Natural killer cell (primary cell): Measurements from ENCODE around the gene DNAH1. TPM values are rescaled to one million over a fixed set of nuclear protein-coding genes. Genes with fewer than 3 reads are reported as not detected.

Experiments
- ATAC-seq, 3 donors: fragments of 150-1000 bp in 2 of 3; fragments of 200-7000 bp in 1 of 3; cut with Tn5 transposase; 1 replicate in 1 of 3; 2 replicates in 2 of 3; pipeline ENCODE4 v1.10.0; 2021; ENCODE audit warnings: mild to moderate bottlenecking in 2 of 3, moderate library complexity in 2 of 3
- DNase-seq, 2 donors: peaks; one replicate each; pipeline versions ENCODE4 v3.0.0 to v3.0.0-alpha.2; 2013 to 2021; ENCODE audit warnings: mixed read lengths in 1 of 2
- H3K27ac ChIP-seq: one replicate; pipeline ENCODE4 v1.5.1; 2013; ENCODE audit warnings: mild to moderate bottlenecking, low read length
- H3K27me3 ChIP-seq: one replicate; pipeline ENCODE4 v1.6.1; 2013; ENCODE audit warnings: low read length; ENCODE audit not compliant: control insufficient read depth, insufficient read depth
- H3K36me3 ChIP-seq: one replicate; pipeline ENCODE4 v1.6.1; 2013; ENCODE audit warnings: low read length; ENCODE audit not compliant: control insufficient read depth, insufficient read depth
- H3K4me1 ChIP-seq: one replicate; pipeline ENCODE4 v1.6.1; 2013; ENCODE audit warnings: low read length; ENCODE audit not compliant: control insufficient read depth, insufficient read depth
- H3K4me3 ChIP-seq: one replicate; pipeline ENCODE4 v1.5.1; 2013; ENCODE audit warnings: low read length
- H3K9me3 ChIP-seq: one replicate; pipeline ENCODE4 v1.6.1; 2013; ENCODE audit warnings: low read length; ENCODE audit not compliant: control insufficient read depth, insufficient read depth
- H3K27ac Mint-ChIP-seq, 2 donors: one replicate each; pipeline ENCODE4 v1.8.0; 2022; ENCODE audit warnings: mild to moderate bottlenecking in 2 of 2, mixed read lengths in 2 of 2, moderate library complexity in 1 of 2
- H3K27me3 Mint-ChIP-seq, 2 donors: one replicate each; pipeline ENCODE4 v1.8.0; 2022; ENCODE audit warnings: low read depth in 2 of 2, mixed read lengths in 2 of 2
- H3K36me3 Mint-ChIP-seq: one replicate; pipeline ENCODE4 v1.8.0; 2022; ENCODE audit warnings: mixed read lengths
- H3K4me1 Mint-ChIP-seq, 2 donors: one replicate each; pipeline ENCODE4 v1.8.0; 2022; ENCODE audit warnings: mixed read lengths in 2 of 2
- H3K4me3 Mint-ChIP-seq: one replicate; pipeline ENCODE4 v1.8.0; 2022; ENCODE audit warnings: mild to moderate bottlenecking, moderate library complexity, mixed read lengths
- H3K9me3 Mint-ChIP-seq, 2 donors: one replicate each; pipeline ENCODE4 v1.8.0; 2022; ENCODE audit warnings: mixed read lengths in 2 of 2
- CTCF ChIP-seq: fragments of 200-600 bp; IDR thresholded peaks from one replicate; pipeline ENCODE4 v1.8.0; 2022; ENCODE audit warnings: antibody characterized with exemption
- WGBS: methylation state at CpG from one replicate; pipeline ENCODE4 v1.1.7; 2013; ENCODE audit warnings: missing lambda C conversion rate; ENCODE audit not compliant: insufficient coverage; 5-methylcytosine and 5-hydroxymethylcytosine counted together
- intact Hi-C: fragments of 100-400 bp; cut with micrococcal nuclease; formaldehyde crosslinking; loops from one replicate; pipeline ENCODE4 v1.14.2; 2022
- total RNA-seq, 4 donors: library from RNA; stranded (reverse); fragments of 120-200 nt in 1 of 4; gene quantifications; one replicate each; pipeline versions ENCODE4 v1.2.3 to v1.2.4, GENCODE V29; 2013 to 2022

DNAH1 gene
- 10 to 100 TPM; 72.3 to 81.7 (median 74.2) TPM for total RNA-seq
- 27.1 TPM for total RNA-seq (2013)

GRCh38 chr3:52315977-52316764 lies at the start of gene DNAH1:
Gene DNAH1, plus strand, starts transcription at chr3:52316319. Its CDS starts 6,124 bp downstream, at chr3:52322443.
- Mint-ChIP-seq H3K4me1 (peaks cover 13 to 38% of the 10 kb centered on the region in 2 donors), H3K27ac (peak within 1 kb of the TSS; percentile 88 to 92), H3K9me3 (no peaks in the 10 kb centered on the region), H3K36me3 (no peaks in the 10 kb centered on the region), H3K27me3 (no peaks in the 10 kb centered on the region), H3K4me3 (peak within 1 kb of the TSS; percentile 81)
- intact Hi-C loops = no loop called here
- ATAC-seq (no peak), DNase-seq (no peak)
- Histone ChIP-seq H3K36me3 (peaks cover 3% of the 10 kb centered on the region), H3K4me1 (peaks cover 45% of the 10 kb centered on the region), H3K27me3 (no peaks in the 10 kb centered on the region), H3K9me3 (no peaks in the 10 kb centered on the region), H3K4me3 (no peak within 1 kb of the TSS), H3K27ac (peak within 1 kb of the TSS; percentile 22)
- WGBS = 94% methylated on average over 3 of the region's 3 CpGs
- TF ChIP-seq CTCF = no peak

- Histone ChIP-seq H3K27me3 (no peaks in the 10 kb centered on the region), H3K4me3 (no peak overlapping the region), H3K36me3 (peaks cover 77% of the 10 kb centered on the region), H3K27ac (no peak overlapping the region), H3K9me3 (no peaks in the 10 kb centered on the region), H3K4me1 (peaks cover 30% of the 10 kb centered on the region)
- no peaks in the 10 kb centered on the region for H3K9me3 Mint-ChIP-seq
- H3K36me3 Mint-ChIP-seq = peaks cover 32% of the 10 kb centered on the region
- intact Hi-C loops = no loop called here
- peak in 1 of 2 donors; percentile 56 for DNase-seq
- no peak for TF ChIP-seq CTCF
- H3K4me1 Mint-ChIP-seq = peaks cover 58 to 59% of the 10 kb centered on the region in 2 donors
- no peak overlapping the region for H3K4me3 Mint-ChIP-seq
- WGBS = 90% methylated on average over 7 of the region's 7 CpGs
- peak overlapping the region; percentile 66 to 82 for H3K27ac Mint-ChIP-seq
- H3K27me3 Mint-ChIP-seq = no peaks in the 10 kb centered on the region
- no peak for ATAC-seq
Observed at GRCh38 chr3:52268036-52268435, 48.1 kb upstream of the DNAH1 start.

- Histone ChIP-seq H3K4me3 (no peak overlapping the region), H3K27me3 (no peaks in the 10 kb centered on the region), H3K36me3 (peaks cover 70% of the 10 kb centered on the region), H3K9me3 (no peaks in the 10 kb centered on the region), H3K27ac (peak overlapping the region; percentile 70), H3K4me1 (peaks cover 44% of the 10 kb centered on the region)
- Mint-ChIP-seq H3K27ac (peak overlapping the region; percentile 88 to 90), H3K9me3 (no peaks in the 10 kb centered on the region), H3K36me3 (peaks cover 15% of the 10 kb centered on the region), H3K4me3 (no peak overlapping the region), H3K4me1 (peaks cover 57 to 60% of the 10 kb centered on the region in 2 donors), H3K27me3 (no peaks in the 10 kb centered on the region)
- TF ChIP-seq CTCF = no peak
- 60% methylated on average over 2 of the region's 3 CpGs for WGBS
- DNase-seq (no peak), ATAC-seq (no peak)
- intact Hi-C loops = loop anchor here (2.0 kb wide), 1 partner anchor 17 kb away; no protein-coding TSS in a partner anchor
Observed at GRCh38 chr3:52269776-52270175, 46.3 kb upstream of the DNAH1 start.
